HEK293T (cell line): ENCODE data around the gene FGGY.

Source experiments
- ARNT ChIP-seq: fragments of 450-650 bp; IDR thresholded peaks from 2 replicates; pipeline ENCODE4 v1.6.1; 2017; ENCODE audit warnings: mild to moderate bottlenecking
- ELF4 ChIP-seq: fragments of 450-650 bp; IDR thresholded peaks from 2 replicates; pipeline ENCODE4 v1.6.1; 2017; ENCODE audit warnings: antibody characterized with exemption
- FOXA1 ChIP-seq: fragments of 450-650 bp; IDR thresholded peaks from 2 replicates; pipeline ENCODE4 v1.6.1; 2016; ENCODE audit warnings: mild to moderate bottlenecking
- PKNOX1 ChIP-seq: fragments of 450-650 bp; IDR thresholded peaks from 2 replicates; pipeline ENCODE4 v1.6.1; 2016
- SP1 ChIP-seq: fragments of 450-650 bp; IDR thresholded peaks from 2 replicates; pipeline ENCODE4 v1.6.1; 2017
- TARDBP ChIP-seq: fragments of 450-650 bp; IDR thresholded peaks from 2 replicates; pipeline ENCODE4 v1.6.1; 2016

- TF ChIP-seq PKNOX1 (no peak), TARDBP (no peak), FOXA1 (no peak), ARNT (no peak), ELF4 (no peak), SP1 (no peak)
These were observed 176.9 kb downstream of the FGGY start for GRCh38 chr1:59473831-59474230.
